ENCODE data around the gene ASCL5.

The ASCL5 gene

GRCh38 chr1:201128476-201128875, 1.5 kb upstream of the ASCL5 start:
- Mint-ChIP-seq H3K27me3 (peaks cover 4% of the 10 kb centered on the region), H3K36me3 (ENCODE audit: low read depth) (no peaks in the 10 kb centered on the region), H3K9me3 (no peaks in the 10 kb centered on the region), H3K4me1 (ENCODE audit: low read depth) (no peaks in the 10 kb centered on the region), H3K27ac (no peak overlapping the region), H3K4me3 (no peak overlapping the region)

GRCh38 chr1:201127755-201128455, 921 bp upstream of the ASCL5 start:
- Mint-ChIP-seq H3K36me3 (ENCODE audit: low read depth) (no peaks in the 10 kb centered on the region), H3K27me3 (peaks cover 4% of the 10 kb centered on the region), H3K4me1 (ENCODE audit: low read depth) (no peaks in the 10 kb centered on the region), H3K4me3 (no peak overlapping the region), H3K9me3 (no peaks in the 10 kb centered on the region), H3K27ac (no peak overlapping the region)

- Mint-ChIP-seq H3K27me3 (peaks cover 4% of the 10 kb centered on the region), H3K36me3 (ENCODE audit: low read depth) (no peaks in the 10 kb centered on the region), H3K4me3 (no peak overlapping the region), H3K27ac (no peak overlapping the region), H3K9me3 (no peaks in the 10 kb centered on the region), H3K4me1 (ENCODE audit: low read depth) (no peaks in the 10 kb centered on the region)
Measured at GRCh38 chr1:201126463-201126831, 537 bp downstream of the ASCL5 start.

GRCh38 chr1:201125800-201126199, 1.2 kb downstream of the ASCL5 start:
- no peak overlapping the region for H3K4me3 Mint-ChIP-seq
- no peaks in the 10 kb centered on the region for H3K4me1 Mint-ChIP-seq (ENCODE audit: low read depth)
- no peaks in the 10 kb centered on the region for H3K36me3 Mint-ChIP-seq (ENCODE audit: low read depth)
- no peak overlapping the region for H3K27ac Mint-ChIP-seq
- H3K9me3 Mint-ChIP-seq = no peaks in the 10 kb centered on the region
- peaks cover 4% of the 10 kb centered on the region for H3K27me3 Mint-ChIP-seq

- peaks cover 4% of the 10 kb centered on the region for H3K27me3 Mint-ChIP-seq
- no peak overlapping the region for H3K4me3 Mint-ChIP-seq
- no peaks in the 10 kb centered on the region for H3K9me3 Mint-ChIP-seq
- no peak overlapping the region for H3K27ac Mint-ChIP-seq
- H3K36me3 Mint-ChIP-seq (ENCODE audit: low read depth) = no peaks in the 10 kb centered on the region
- H3K4me1 Mint-ChIP-seq (ENCODE audit: low read depth) = no peaks in the 10 kb centered on the region
Measured at GRCh38 chr1:201125019-201125418, 2.0 kb downstream of the ASCL5 start.

GRCh38 chr1:201123866-201124265, 3.1 kb downstream of the ASCL5 start:
- Mint-ChIP-seq H3K27me3 (peaks cover 4% of the 10 kb centered on the region), H3K4me3 (no peak overlapping the region), H3K9me3 (no peaks in the 10 kb centered on the region), H3K4me1 (ENCODE audit: low read depth) (no peaks in the 10 kb centered on the region), H3K36me3 (ENCODE audit: low read depth) (no peaks in the 10 kb centered on the region), H3K27ac (no peak overlapping the region)

- Mint-ChIP-seq H3K27ac (no peak overlapping the region), H3K4me3 (no peak overlapping the region), H3K36me3 (ENCODE audit: low read depth) (no peaks in the 10 kb centered on the region), H3K9me3 (no peaks in the 10 kb centered on the region), H3K27me3 (no peaks in the 10 kb centered on the region), H3K4me1 (ENCODE audit: low read depth) (no peaks in the 10 kb centered on the region)
Measured at GRCh38 chr1:201122321-201122957, 4.5 kb downstream of the ASCL5 start.

GRCh38 chr1:201119206-201120197, 7.5 kb downstream of the ASCL5 start:
- Mint-ChIP-seq H3K4me1 (ENCODE audit: low read depth) (peaks cover 7% of the 10 kb centered on the region), H3K36me3 (ENCODE audit: low read depth) (no peaks in the 10 kb centered on the region), H3K9me3 (no peaks in the 10 kb centered on the region), H3K27me3 (no peaks in the 10 kb centered on the region), H3K4me3 (no peak overlapping the region), H3K27ac (no peak overlapping the region)

- Mint-ChIP-seq H3K4me1 (ENCODE audit: low read depth) (peaks cover 7% of the 10 kb centered on the region), H3K36me3 (ENCODE audit: low read depth) (no peaks in the 10 kb centered on the region), H3K27ac (no peak overlapping the region), H3K4me3 (no peak overlapping the region), H3K27me3 (no peaks in the 10 kb centered on the region), H3K9me3 (no peaks in the 10 kb centered on the region)
Measured at GRCh38 chr1:201116091-201116490, 10.9 kb downstream of the ASCL5 start.

- Mint-ChIP-seq H3K9me3 (no peaks in the 10 kb centered on the region), H3K4me3 (peak overlapping the region; percentile 6), H3K27ac (no peak overlapping the region), H3K27me3 (no peaks in the 10 kb centered on the region), H3K36me3 (ENCODE audit: low read depth) (no peaks in the 10 kb centered on the region), H3K4me1 (ENCODE audit: low read depth) (peaks cover 7% of the 10 kb centered on the region)
Measured at GRCh38 chr1:201115390-201115937, 11.5 kb downstream of the ASCL5 start.

- peak overlapping the region; percentile 71 for H3K27ac Mint-ChIP-seq
- no peaks in the 10 kb centered on the region for H3K36me3 Mint-ChIP-seq (ENCODE audit: low read depth)
- peak overlapping the region; percentile 83 for H3K4me3 Mint-ChIP-seq
- peaks cover 7% of the 10 kb centered on the region for H3K4me1 Mint-ChIP-seq (ENCODE audit: low read depth)
- no peaks in the 10 kb centered on the region for H3K27me3 Mint-ChIP-seq
- H3K9me3 Mint-ChIP-seq = no peaks in the 10 kb centered on the region
Measured at GRCh38 chr1:201114245-201115131, 12.5 kb downstream of the ASCL5 start.

- no peaks in the 10 kb centered on the region for H3K27me3 Mint-ChIP-seq
- no peak overlapping the region for H3K27ac Mint-ChIP-seq
- no peaks in the 10 kb centered on the region for H3K9me3 Mint-ChIP-seq
- peaks cover 7% of the 10 kb centered on the region for H3K4me1 Mint-ChIP-seq (ENCODE audit: low read depth)
- no peaks in the 10 kb centered on the region for H3K36me3 Mint-ChIP-seq (ENCODE audit: low read depth)
- peak overlapping the region; percentile 83 for H3K4me3 Mint-ChIP-seq
Measured at GRCh38 chr1:201113451-201114244, 13.3 kb downstream of the ASCL5 start.

GRCh38 chr1:201112926-201113325, 14.1 kb downstream of the ASCL5 start:
- Mint-ChIP-seq H3K4me3 (no peak overlapping the region), H3K9me3 (no peaks in the 10 kb centered on the region), H3K27ac (no peak overlapping the region), H3K27me3 (no peaks in the 10 kb centered on the region), H3K36me3 (ENCODE audit: low read depth) (no peaks in the 10 kb centered on the region), H3K4me1 (ENCODE audit: low read depth) (peaks cover 7% of the 10 kb centered on the region)

Measured in stimulated activated naive CD8-positive, alpha-beta T cell treated with anti-CD3 and anti-CD28 coated beads, Interleukin-15, Interleukin-2, amounts not matched to agents 100 ng/mL and 50 ng/mL, for 24 hours (primary cell).